HG03045 (cell line): ENCODE data around the gene CRYBB2.
"Not testable (repeated sequence)": the region's sequence is repeated elsewhere in the genome, so short reads cannot be mapped to it uniquely, and the experiment has no call there.

Source experiments
- ATAC-seq: cut with Tn5 transposase; IDR thresholded peaks from one replicate; pipeline ENCODE4 v1.9.1; 2021; ENCODE audit warnings: mild to moderate bottlenecking, moderate library complexity; ENCODE audit not compliant: unreplicated experiment

CRYBB2 gene

GRCh38 chr22:25219211-25219689 is at the start of gene CRYBB2:
TSS of gene CRYBB2 (plus strand) at chr22:25219639. CDS start at chr22:25221430, 1,791 bp downstream.
- no peak for ATAC-seq

DNA sequence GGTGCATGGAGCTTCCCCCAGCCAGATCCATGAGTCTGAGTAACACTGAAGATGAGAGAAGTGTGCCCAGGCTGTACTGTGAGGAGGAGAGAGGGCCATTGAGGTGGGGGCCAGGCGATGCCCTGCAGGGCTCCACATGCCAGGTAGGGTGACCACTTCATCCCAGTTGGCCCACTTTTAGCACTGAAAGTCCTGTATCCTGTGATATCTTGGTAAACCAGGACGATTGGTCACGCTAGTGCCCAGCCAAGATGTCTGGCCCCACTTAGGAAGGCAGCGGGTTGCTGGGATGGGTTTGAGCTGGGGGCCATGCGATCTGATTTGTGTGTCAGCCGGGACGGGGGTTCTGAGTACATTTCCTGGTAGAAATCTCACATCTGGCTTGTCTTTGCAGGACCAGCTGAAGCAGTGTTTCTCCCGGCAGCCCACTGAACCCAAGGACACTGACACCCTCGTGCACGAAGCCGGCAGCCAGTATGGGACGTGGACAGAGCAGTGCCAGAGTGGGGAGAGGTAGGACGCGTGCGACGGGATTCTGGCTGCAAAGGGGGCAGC is 48.9 kb upstream of the CRYBB2 start:
- ATAC-seq = no peak

DNA sequence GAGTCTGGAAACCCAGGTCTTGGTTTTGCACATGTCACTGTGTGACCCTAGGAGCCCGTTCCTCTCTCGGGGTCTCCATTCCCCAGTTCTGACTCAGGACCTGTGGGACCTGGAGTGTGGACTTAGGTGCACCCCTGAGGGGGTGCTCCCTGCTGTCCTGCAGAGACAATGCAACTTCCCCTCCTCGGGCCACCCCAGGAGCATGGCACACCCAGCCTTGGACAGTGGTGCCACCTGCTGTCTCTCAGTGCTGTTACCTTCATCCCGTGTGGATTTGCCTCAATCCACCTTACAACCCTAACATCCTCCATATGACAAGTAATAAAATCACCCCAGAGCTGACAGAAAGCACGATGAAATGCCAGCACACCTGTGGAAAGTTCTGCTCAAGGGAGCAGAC is 47.3 kb upstream of the CRYBB2 start:
- ATAC-seq = no peak

DNA sequence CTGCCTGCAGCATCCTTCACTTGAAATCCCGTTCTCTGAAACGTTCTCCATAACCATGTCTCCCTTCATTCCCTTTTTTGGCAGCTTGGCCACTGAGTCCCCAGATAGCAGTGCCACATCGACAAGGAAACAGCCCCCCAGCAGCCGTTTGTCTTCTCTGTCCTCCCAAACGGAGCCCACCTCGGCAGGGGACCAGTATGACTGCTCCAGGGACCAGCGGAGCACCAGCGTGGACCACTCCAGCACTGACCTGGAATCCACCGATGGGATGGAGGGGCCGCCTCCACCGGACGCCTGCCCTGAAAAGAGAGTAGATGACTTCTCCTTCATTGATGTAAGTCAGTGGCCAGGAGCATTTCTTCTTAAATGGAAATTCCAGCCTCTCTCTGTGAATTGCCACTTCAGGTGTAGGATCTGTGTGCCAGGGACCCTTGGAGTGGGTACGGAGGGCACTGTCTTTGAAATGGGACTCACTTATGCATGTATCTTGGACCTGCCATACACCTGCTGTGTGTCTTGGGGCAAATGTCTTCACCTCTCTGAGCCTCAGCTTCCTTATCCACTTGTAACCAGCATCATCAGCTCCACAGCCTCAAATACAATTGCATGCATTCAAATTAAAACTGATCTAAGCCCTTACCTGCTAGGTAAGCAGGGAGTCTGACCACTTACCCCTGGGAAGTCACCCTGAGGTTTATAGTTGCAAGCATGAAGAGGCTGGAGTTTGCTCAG is 45.1 kb upstream of the CRYBB2 start:
- ATAC-seq = no peak

GRCh38 chr22:25174888-25175411 is 44.5 kb upstream of the CRYBB2 start:
- no peak for ATAC-seq

DNA sequence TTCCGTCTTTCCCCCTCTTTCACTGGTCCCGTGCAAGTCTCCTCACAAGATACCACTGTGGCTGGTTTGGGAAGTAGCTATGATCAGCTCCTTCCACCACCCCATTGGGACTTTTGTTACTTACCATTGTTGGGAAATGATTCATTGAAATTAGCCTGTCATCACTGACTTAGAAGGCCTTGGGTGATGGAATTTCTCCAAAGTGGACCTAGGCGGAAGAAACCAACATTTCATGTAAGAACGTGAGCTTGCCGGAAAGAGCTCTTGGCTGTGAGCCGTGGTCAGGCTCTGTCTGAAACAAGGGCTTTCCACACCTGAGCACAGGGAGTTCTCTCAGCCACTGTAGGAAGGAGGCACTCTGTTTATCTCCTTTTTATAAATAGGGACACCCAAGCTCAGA is 43.3 kb upstream of the CRYBB2 start:
- no peak for ATAC-seq

DNA sequence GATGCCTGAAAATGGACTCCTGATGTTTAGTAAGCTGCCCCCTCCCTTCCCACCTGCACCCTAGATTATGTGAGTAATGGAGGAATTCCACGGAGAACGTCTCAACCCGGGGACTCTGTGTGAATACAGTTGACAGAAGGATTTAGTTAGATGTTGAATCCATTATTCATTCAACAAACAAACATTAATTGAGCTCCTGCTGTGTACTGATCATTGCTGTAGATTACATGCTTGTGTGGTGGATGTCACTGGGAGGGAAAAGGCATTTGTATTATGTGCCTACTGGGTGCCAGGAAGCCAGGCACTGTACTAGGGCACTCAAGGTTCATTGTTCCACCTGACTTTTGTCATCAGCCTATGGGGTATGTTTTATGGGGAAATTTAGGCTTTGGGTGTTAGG is 42.6 kb upstream of the CRYBB2 start:
- ATAC-seq = no peak

- no peak for ATAC-seq
Measured at GRCh38 chr22:25177226-25177625, 42.2 kb upstream of the CRYBB2 start.

DNA sequence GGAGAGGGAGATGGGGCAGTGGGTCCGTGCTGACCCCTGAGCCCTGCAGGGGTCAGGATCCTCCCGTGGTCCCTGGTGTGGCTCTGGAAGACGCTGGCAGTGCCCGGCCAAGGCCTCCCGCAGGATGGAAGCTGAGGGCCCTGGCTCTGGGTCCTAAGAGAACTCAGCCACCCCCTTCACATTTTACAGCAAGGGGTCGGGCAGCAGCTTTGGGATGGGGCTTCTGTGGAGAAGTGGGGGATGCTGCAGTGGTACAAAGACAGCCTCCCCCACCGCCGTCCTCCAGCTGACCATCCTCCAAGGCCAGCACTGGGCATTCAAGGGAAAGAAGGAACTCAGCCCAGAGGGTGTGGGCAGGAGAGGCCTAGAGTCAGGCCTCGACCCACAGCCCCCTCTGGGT is 41.5 kb upstream of the CRYBB2 start:
- no peak for ATAC-seq

- ATAC-seq = not testable (repeated sequence)
Measured at GRCh38 chr22:25178348-25178747, 41.1 kb upstream of the CRYBB2 start.

- ATAC-seq = not testable (repeated sequence)
Measured at GRCh38 chr22:25178869-25179631, 40.4 kb upstream of the CRYBB2 start.

- ATAC-seq = no peak
Measured at GRCh38 chr22:25182131-25183110, 37.0 kb upstream of the CRYBB2 start.

DNA sequence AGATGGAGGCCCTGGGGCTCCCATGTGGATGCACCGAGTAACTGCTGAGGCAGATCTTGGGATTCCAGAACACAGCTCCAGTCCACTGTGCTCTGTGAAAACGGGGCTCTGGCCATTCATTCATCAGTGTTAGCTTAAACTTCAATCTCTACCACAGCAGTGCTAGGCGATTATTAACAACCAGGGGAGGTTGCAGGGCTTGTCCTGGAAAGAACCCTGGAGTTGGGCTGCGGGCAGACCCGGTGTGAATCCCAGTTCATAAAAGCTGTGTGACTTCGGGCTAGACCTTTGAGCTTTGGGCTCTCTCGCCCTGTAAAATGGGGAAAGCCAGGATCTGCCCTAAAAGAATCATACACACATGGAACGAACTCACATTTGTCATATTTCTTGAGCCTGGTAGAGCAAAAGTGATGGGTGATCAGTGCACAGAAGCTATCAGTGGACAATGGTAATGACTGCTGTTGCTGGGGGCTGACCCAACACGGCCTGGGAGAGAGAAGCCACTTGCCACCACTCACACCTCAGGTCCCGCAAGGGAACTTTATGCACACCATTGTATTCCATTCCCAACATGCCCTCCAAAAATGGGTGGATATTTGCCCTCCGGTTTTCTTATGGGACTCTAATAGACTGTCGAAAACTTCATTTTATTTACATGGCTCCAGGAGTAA is 35.4 kb upstream of the CRYBB2 start:
- ATAC-seq = no peak

- ATAC-seq = no peak
Measured at GRCh38 chr22:25186140-25186539, 33.3 kb upstream of the CRYBB2 start.

- no peak for ATAC-seq
Measured at GRCh38 chr22:25187469-25187868, 32.0 kb upstream of the CRYBB2 start.

DNA sequence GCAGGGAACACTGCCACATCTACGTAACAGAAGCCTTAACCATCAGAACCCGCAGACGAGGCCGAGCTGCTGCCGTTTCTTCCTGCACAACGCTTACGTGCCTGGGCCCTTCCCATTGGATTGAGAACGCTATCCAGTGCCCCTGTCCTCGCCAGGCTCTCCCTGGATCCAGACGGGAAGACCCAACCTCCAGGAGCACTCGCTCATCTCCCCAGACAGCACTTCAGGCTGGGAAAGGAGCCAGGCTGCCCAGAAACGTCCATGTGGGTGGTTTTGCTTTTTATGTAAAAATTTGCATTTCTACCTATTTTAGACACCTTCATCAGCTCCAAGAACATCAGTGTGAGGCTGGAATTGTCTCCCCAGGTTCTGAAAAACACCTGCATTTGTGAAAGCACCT is 27.0 kb upstream of the CRYBB2 start:
- ATAC-seq = no peak

GRCh38 chr22:25193130-25193529 is 26.3 kb upstream of the CRYBB2 start:
- ATAC-seq = no peak

DNA sequence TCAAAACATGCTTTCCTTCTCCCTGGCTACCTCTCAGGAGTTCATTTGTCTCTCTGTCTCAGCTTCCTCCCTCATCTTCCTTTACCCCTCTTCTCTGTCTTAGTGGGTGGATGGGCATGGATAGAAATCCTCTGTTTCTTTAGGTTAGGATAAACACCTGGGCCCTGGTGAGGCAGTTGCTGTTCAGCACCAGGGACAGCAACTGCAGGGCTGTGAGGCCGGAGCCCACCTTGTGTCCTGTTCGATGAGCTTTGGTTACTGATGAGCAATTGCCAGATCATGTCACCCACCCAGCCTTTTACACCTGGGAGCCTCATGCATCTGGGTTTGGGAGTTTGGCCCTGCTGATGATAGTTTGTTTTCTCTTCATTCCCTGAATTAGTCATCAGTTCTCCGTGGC is 25.9 kb upstream of the CRYBB2 start:
- no peak for ATAC-seq

GRCh38 chr22:25196326-25196725 is 23.1 kb upstream of the CRYBB2 start:
- ATAC-seq = no peak

DNA sequence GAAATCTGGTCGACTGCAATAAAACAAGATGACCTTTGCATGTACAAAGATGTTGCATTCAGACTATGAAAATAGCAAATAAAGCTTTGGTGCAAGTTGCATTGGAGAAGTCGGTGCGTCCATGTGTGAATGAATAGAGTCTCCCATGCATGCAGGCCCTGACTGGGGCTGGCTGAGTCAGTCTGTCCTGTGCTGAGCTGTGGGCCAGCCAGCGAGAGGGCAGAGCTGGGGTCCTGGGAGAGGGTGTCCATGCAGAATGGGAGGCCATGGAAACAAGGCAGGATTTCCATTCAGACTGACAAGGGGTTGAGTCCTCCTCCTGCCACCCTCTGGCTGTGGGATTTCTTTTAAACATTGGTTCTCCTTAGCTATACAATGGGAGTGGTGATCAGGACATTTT is 22.1 kb upstream of the CRYBB2 start:
- no peak for ATAC-seq
